Measurements from ENCODE around the gene EPN3. TPM values are rescaled to one million over a fixed set of nuclear protein-coding genes. Genes with fewer than 3 reads are reported as not detected.

EPN3 gene
- total RNA-seq, 2 donors from 2014 or later: not detected

GRCh38 chr17:50502301-50502990 is 30.1 kb upstream of the EPN3 start:
- Mint-ChIP-seq H3K9me3 (no peaks in the 10 kb centered on the region), H3K4me1 (no peaks in the 10 kb centered on the region), H3K36me3 (ENCODE audit: low read depth) (no peaks in the 10 kb centered on the region), H3K27me3 (no peaks in the 10 kb centered on the region), H3K27ac (no peak overlapping the region), H3K4me3 (no peak overlapping the region)
- ATAC-seq (replicated peaks): peak; percentile 9

- H3K36me3 Mint-ChIP-seq (ENCODE audit: low read depth): no peaks in the 10 kb centered on the region
- H3K27me3 Mint-ChIP-seq: no peaks in the 10 kb centered on the region
- H3K4me1 Mint-ChIP-seq: no peaks in the 10 kb centered on the region
- no peaks in the 10 kb centered on the region for H3K9me3 Mint-ChIP-seq
- H3K27ac Mint-ChIP-seq: no peak overlapping the region
- no peak for ATAC-seq (replicated peaks)
- H3K4me3 Mint-ChIP-seq: no peak overlapping the region
These were observed 26.9 kb upstream of the EPN3 start for GRCh38 chr17:50505591-50506130.

- Mint-ChIP-seq H3K27ac (no peak overlapping the region), H3K9me3 (no peaks in the 10 kb centered on the region), H3K36me3 (ENCODE audit: low read depth) (no peaks in the 10 kb centered on the region), H3K27me3 (no peaks in the 10 kb centered on the region), H3K4me3 (no peak overlapping the region), H3K4me1 (peaks cover 5% of the 10 kb centered on the region)
- ATAC-seq (replicated peaks): no peak
These were observed 26.2 kb upstream of the EPN3 start for GRCh38 chr17:50506298-50506697.

- Mint-ChIP-seq H3K36me3 (ENCODE audit: low read depth) (no peaks in the 10 kb centered on the region), H3K27ac (peak within 1 kb of the TSS; percentile 84), H3K9me3 (no peaks in the 10 kb centered on the region), H3K4me1 (peaks cover 12% of the 10 kb centered on the region), H3K27me3 (no peaks in the 10 kb centered on the region), H3K4me3 (peak within 1 kb of the TSS; percentile 83)
- peak; percentile 45 for ATAC-seq (replicated peaks)
These were observed 24.5 kb upstream of the EPN3 start, which contains the start of gene MYCBPAP for GRCh38 chr17:50507871-50508572. MYCBPAP (plus strand) TSS chr17:50508439; CDS start chr17:50508675, 236 bp downstream.

- Mint-ChIP-seq H3K4me3 (peak overlapping the region; percentile 83), H3K36me3 (ENCODE audit: low read depth) (no peaks in the 10 kb centered on the region), H3K27ac (peak overlapping the region; percentile 60), H3K9me3 (no peaks in the 10 kb centered on the region), H3K27me3 (no peaks in the 10 kb centered on the region), H3K4me1 (peaks cover 12% of the 10 kb centered on the region)
- ATAC-seq (replicated peaks): no peak
These were observed 23.7 kb upstream of the EPN3 start for GRCh38 chr17:50508573-50509460.

- Mint-ChIP-seq H3K4me1 (peaks cover 12% of the 10 kb centered on the region), H3K27me3 (no peaks in the 10 kb centered on the region), H3K27ac (peak overlapping the region; percentile 93), H3K4me3 (peak overlapping the region; percentile 72), H3K9me3 (no peaks in the 10 kb centered on the region), H3K36me3 (ENCODE audit: low read depth) (no peaks in the 10 kb centered on the region)
- ATAC-seq (replicated peaks): peak; percentile 89
These were observed 21.5 kb upstream of the EPN3 start for GRCh38 chr17:50511058-50511457.

- peaks cover 21% of the 10 kb centered on the region for H3K4me1 Mint-ChIP-seq
- H3K4me3 Mint-ChIP-seq: no peak overlapping the region
- no peaks in the 10 kb centered on the region for H3K36me3 Mint-ChIP-seq (ENCODE audit: low read depth)
- no peak overlapping the region for H3K27ac Mint-ChIP-seq
- H3K9me3 Mint-ChIP-seq: no peaks in the 10 kb centered on the region
- no peak for ATAC-seq (replicated peaks)
- H3K27me3 Mint-ChIP-seq: no peaks in the 10 kb centered on the region
These were observed 19.0 kb upstream of the EPN3 start for GRCh38 chr17:50513495-50513894.

- H3K27me3 Mint-ChIP-seq: no peaks in the 10 kb centered on the region
- no peak overlapping the region for H3K4me3 Mint-ChIP-seq
- ATAC-seq (replicated peaks): no peak
- H3K9me3 Mint-ChIP-seq: no peaks in the 10 kb centered on the region
- H3K4me1 Mint-ChIP-seq: peaks cover 21% of the 10 kb centered on the region
- no peak overlapping the region for H3K27ac Mint-ChIP-seq
- no peaks in the 10 kb centered on the region for H3K36me3 Mint-ChIP-seq (ENCODE audit: low read depth)
These were observed 18.1 kb upstream of the EPN3 start for GRCh38 chr17:50514388-50514787.

- no peak overlapping the region for H3K27ac Mint-ChIP-seq
- H3K9me3 Mint-ChIP-seq: no peaks in the 10 kb centered on the region
- H3K4me3 Mint-ChIP-seq: no peak overlapping the region
- ATAC-seq (replicated peaks): no peak
- no peaks in the 10 kb centered on the region for H3K36me3 Mint-ChIP-seq (ENCODE audit: low read depth)
- H3K27me3 Mint-ChIP-seq: no peaks in the 10 kb centered on the region
- H3K4me1 Mint-ChIP-seq: peaks cover 21% of the 10 kb centered on the region
These were observed 17.4 kb upstream of the EPN3 start for GRCh38 chr17:50514936-50515702.

GRCh38 chr17:50517011-50517410 is 15.5 kb upstream of the EPN3 start:
- Mint-ChIP-seq H3K36me3 (ENCODE audit: low read depth) (no peaks in the 10 kb centered on the region), H3K27ac (peak overlapping the region; percentile 26), H3K27me3 (no peaks in the 10 kb centered on the region), H3K4me3 (no peak overlapping the region), H3K9me3 (no peaks in the 10 kb centered on the region), H3K4me1 (peaks cover 9% of the 10 kb centered on the region)
- ATAC-seq (replicated peaks): no peak

GRCh38 chr17:50517504-50518383 is 14.8 kb upstream of the EPN3 start:
- ATAC-seq (replicated peaks): no peak
- Mint-ChIP-seq H3K27me3 (no peaks in the 10 kb centered on the region), H3K4me3 (no peak overlapping the region), H3K4me1 (peaks cover 9% of the 10 kb centered on the region), H3K9me3 (no peaks in the 10 kb centered on the region), H3K36me3 (ENCODE audit: low read depth) (no peaks in the 10 kb centered on the region), H3K27ac (peak overlapping the region; percentile 26)

- peaks cover 9% of the 10 kb centered on the region for H3K4me1 Mint-ChIP-seq
- H3K27ac Mint-ChIP-seq: no peak overlapping the region
- no peaks in the 10 kb centered on the region for H3K27me3 Mint-ChIP-seq
- no peak overlapping the region for H3K4me3 Mint-ChIP-seq
- no peaks in the 10 kb centered on the region for H3K9me3 Mint-ChIP-seq
- ATAC-seq (replicated peaks): no peak
- H3K36me3 Mint-ChIP-seq (ENCODE audit: low read depth): no peaks in the 10 kb centered on the region
These were observed 14.0 kb upstream of the EPN3 start for GRCh38 chr17:50518384-50519023.
